ENCODE data around the gene RORB. TPM values are rescaled to one million over a fixed set of nuclear protein-coding genes. Genes with fewer than 3 reads are reported as not detected.

Gene RORB
- total RNA-seq, 2 experiments from 2014 or later, result 0.02 TPM; not detected in 1

GRCh38 chr9:74642376-74642775 lies 145.2 kb downstream of the RORB start:
- Mint-ChIP-seq H3K27ac (no peak overlapping the region), H3K27me3 (ENCODE audit: low read depth) (peaks cover 4% of the 10 kb centered on the region), H3K36me3 (ENCODE audit: low read depth) (no peaks in the 10 kb centered on the region), H3K4me3 (no peak overlapping the region), H3K9me3 (no peaks in the 10 kb centered on the region), H3K4me1 (ENCODE audit: low read depth) (no peaks in the 10 kb centered on the region)
- CTCF ChIA-PET, result no interaction called here
- intact Hi-C loops (cut with micrococcal nuclease), result no loop called here
- DNase-seq, result no peak

- H3K27me3 Mint-ChIP-seq (ENCODE audit: low read depth), result peaks cover 4% of the 10 kb centered on the region
- no peak overlapping the region for H3K27ac Mint-ChIP-seq
- H3K9me3 Mint-ChIP-seq, result no peaks in the 10 kb centered on the region
- DNase-seq, result no peak
- no peaks in the 10 kb centered on the region for H3K4me1 Mint-ChIP-seq (ENCODE audit: low read depth)
- H3K4me3 Mint-ChIP-seq, result no peak overlapping the region
- intact Hi-C loops (cut with micrococcal nuclease), result no loop called here
- CTCF ChIA-PET, result interaction anchor here (0.9 to 1.4 kb wide), 3 partner anchors 15 to 1427 kb away, joined by 3 to 5 read pairs (median 3); no protein-coding TSS in a partner anchor
- H3K36me3 Mint-ChIP-seq (ENCODE audit: low read depth), result no peaks in the 10 kb centered on the region
These were observed 146.3 kb downstream of the RORB start for GRCh38 chr9:74643303-74643923.

- Mint-ChIP-seq H3K27ac (no peak overlapping the region), H3K9me3 (no peaks in the 10 kb centered on the region), H3K27me3 (ENCODE audit: low read depth) (peaks cover 4% of the 10 kb centered on the region), H3K4me3 (no peak overlapping the region), H3K36me3 (ENCODE audit: low read depth) (no peaks in the 10 kb centered on the region), H3K4me1 (ENCODE audit: low read depth) (no peaks in the 10 kb centered on the region)
- no peak for DNase-seq
- intact Hi-C loops (cut with micrococcal nuclease), result loop anchor here (2.0 kb wide), 1 partner anchor 1443 kb away; no protein-coding TSS in a partner anchor
- CTCF ChIA-PET, result interaction anchor here (0.9 to 1.4 kb wide), 3 partner anchors 15 to 1427 kb away, joined by 3 to 5 read pairs (median 3); no protein-coding TSS in a partner anchor
These were observed 146.9 kb downstream of the RORB start for GRCh38 chr9:74644023-74644422.

DNA sequence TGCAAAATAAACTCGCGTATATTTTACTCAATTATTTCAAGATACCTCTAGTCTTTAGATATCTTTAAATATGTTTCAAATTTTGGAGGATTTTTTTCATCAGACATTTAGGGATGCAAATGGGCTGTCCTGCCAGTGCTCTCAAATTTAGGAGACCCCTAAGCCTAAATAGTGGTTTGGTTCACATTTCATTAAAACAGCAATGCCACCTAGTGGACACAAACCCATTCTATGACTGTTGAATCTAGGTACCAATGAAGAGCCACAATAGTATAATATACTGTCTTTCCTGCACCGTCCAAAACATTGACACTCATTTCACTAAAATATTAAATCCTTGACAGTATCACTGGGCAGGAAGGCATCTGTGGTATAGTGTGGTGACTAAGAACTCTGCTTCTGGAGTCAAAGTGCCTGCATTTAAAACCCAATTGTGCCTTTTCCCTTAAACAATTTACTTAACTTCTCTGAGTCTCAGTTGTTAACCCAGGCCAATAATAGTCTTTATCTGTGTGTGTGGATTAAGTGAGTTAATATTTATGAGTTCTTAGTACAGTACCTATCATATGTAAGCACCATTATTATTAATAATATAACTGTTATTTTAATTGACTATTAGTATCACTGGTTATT lies 148.0 kb downstream of the RORB start:
- intact Hi-C loops (cut with micrococcal nuclease), result loop anchor here (2.0 kb wide), 1 partner anchor 1444 kb away; no protein-coding TSS in a partner anchor
- H3K36me3 Mint-ChIP-seq (ENCODE audit: low read depth), result no peaks in the 10 kb centered on the region
- no peak overlapping the region for H3K27ac Mint-ChIP-seq
- H3K4me3 Mint-ChIP-seq, result no peak overlapping the region
- H3K9me3 Mint-ChIP-seq, result no peaks in the 10 kb centered on the region
- peaks cover 2% of the 10 kb centered on the region for H3K27me3 Mint-ChIP-seq (ENCODE audit: low read depth)
- no peak for DNase-seq
- no peaks in the 10 kb centered on the region for H3K4me1 Mint-ChIP-seq (ENCODE audit: low read depth)
- CTCF ChIA-PET, result interaction anchor here (0.7 kb wide), 1 partner anchor 319 kb away, joined by 3 read pairs; no protein-coding TSS in a partner anchor

DNA sequence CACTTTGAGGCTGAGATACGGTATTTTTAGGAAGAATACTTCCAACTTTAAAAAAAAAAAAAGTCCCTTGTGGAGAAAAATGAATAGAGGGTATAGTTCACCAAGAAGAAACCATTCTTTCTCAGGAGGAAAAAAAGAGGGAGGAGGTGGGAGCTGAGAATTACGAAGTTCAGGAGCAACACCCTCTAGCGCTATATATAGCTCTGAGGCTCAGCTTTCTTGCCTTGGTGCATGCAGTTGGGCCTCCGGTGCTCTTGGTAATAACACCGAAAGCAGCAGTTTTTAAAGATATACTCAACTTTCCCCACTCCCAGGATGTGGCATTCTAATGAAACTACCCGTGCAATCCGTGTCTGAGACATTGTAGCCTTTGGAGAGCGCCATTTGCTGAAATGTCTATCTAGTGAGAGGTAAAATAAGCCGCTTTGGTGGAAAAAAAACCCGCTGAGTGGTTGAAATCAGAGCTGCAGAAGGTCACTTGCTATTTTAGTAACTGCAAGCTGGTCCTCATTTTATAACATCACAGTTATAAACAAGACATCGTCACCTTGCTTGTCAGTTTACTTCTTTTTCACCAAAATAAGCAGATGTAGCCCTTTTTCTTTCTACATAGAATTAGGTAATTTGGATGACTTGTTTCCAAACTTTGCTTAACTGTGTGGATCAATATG lies 156.4 kb downstream of the RORB start:
- intact Hi-C loops (cut with micrococcal nuclease), result loop anchor here (5.0 kb wide), 1 partner anchor 89 kb away; no protein-coding TSS in a partner anchor
- H3K4me1 Mint-ChIP-seq (ENCODE audit: low read depth), result no peaks in the 10 kb centered on the region
- H3K36me3 Mint-ChIP-seq (ENCODE audit: low read depth), result no peaks in the 10 kb centered on the region
- CTCF ChIA-PET, result interaction anchor here (0.6 to 0.7 kb wide), 2 partner anchors 13 to 93 kb away, joined by 3 to 5 read pairs; no protein-coding TSS in a partner anchor
- no peak overlapping the region for H3K27ac Mint-ChIP-seq
- no peaks in the 10 kb centered on the region for H3K9me3 Mint-ChIP-seq
- no peak overlapping the region for H3K4me3 Mint-ChIP-seq
- peaks cover 7% of the 10 kb centered on the region for H3K27me3 Mint-ChIP-seq (ENCODE audit: low read depth)
- no peak for DNase-seq

- no peak for DNase-seq
- intact Hi-C loops (cut with micrococcal nuclease), result no loop called here
- Mint-ChIP-seq H3K4me1 (ENCODE audit: low read depth) (no peaks in the 10 kb centered on the region), H3K27ac (no peak overlapping the region), H3K36me3 (ENCODE audit: low read depth) (no peaks in the 10 kb centered on the region), H3K9me3 (no peaks in the 10 kb centered on the region), H3K4me3 (no peak overlapping the region), H3K27me3 (ENCODE audit: low read depth) (peaks cover 4% of the 10 kb centered on the region)
- CTCF ChIA-PET, result interaction anchor here (0.9 to 1.1 kb wide), 2 partner anchors 14 to 91 kb away, joined by 3 to 4 read pairs; no protein-coding TSS in a partner anchor
These were observed 165.5 kb downstream of the RORB start for GRCh38 chr9:74662674-74663073.

GRCh38 chr9:74663439-74663838 lies 166.3 kb downstream of the RORB start:
- no peaks in the 10 kb centered on the region for H3K4me1 Mint-ChIP-seq (ENCODE audit: low read depth)
- no peak overlapping the region for H3K4me3 Mint-ChIP-seq
- DNase-seq, result no peak
- peaks cover 5% of the 10 kb centered on the region for H3K27me3 Mint-ChIP-seq (ENCODE audit: low read depth)
- H3K36me3 Mint-ChIP-seq (ENCODE audit: low read depth), result no peaks in the 10 kb centered on the region
- CTCF ChIA-PET, result interaction anchor here (1.1 kb wide), 1 partner anchor 13 kb away, joined by 4 read pairs; no protein-coding TSS in a partner anchor
- intact Hi-C loops (cut with micrococcal nuclease), result no loop called here
- H3K9me3 Mint-ChIP-seq, result no peaks in the 10 kb centered on the region
- H3K27ac Mint-ChIP-seq, result no peak overlapping the region

DNA sequence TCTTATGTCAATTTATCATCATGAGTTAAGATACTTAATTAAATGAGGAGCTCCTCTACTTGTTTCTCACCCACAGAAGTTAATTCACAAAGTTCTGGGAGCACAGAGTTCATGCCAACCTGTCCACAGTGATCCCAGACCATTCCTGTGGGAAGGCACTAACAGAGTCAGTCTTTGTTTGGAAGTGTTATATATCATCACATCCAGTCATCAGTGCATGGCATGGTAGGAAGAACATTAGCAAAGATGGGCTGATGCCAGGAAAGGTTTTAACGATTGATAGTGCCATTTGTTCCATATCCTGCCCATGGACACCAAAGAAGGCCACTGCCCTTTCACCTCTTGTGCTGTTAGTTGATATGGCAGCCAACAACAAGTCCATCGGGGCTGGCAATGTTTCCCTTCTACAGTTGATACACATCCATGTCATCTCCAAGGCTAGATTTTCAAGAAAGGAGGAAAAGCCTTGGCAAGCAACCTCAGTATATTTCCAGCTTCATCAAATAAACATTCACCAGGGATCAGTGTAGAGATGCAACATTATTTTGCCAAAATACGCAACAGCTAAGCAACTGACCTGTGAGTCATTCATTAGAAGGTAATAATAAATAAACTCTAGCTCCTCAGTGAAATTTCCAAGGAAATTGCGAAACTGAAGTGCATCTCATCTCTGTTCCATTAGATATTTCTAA lies 169.6 kb downstream of the RORB start:
- Mint-ChIP-seq H3K4me1 (ENCODE audit: low read depth) (no peaks in the 10 kb centered on the region), H3K27me3 (ENCODE audit: low read depth) (peaks cover 5% of the 10 kb centered on the region), H3K4me3 (no peak overlapping the region), H3K36me3 (ENCODE audit: low read depth) (no peaks in the 10 kb centered on the region), H3K9me3 (no peaks in the 10 kb centered on the region), H3K27ac (no peak overlapping the region)
- no peak for DNase-seq
- CTCF ChIA-PET, result interaction anchor here (0.6 kb wide), 2 partner anchors 13 to 246 kb away, joined by 4 to 5 read pairs; no protein-coding TSS in a partner anchor
- intact Hi-C loops (cut with micrococcal nuclease), result no loop called here

DNA sequence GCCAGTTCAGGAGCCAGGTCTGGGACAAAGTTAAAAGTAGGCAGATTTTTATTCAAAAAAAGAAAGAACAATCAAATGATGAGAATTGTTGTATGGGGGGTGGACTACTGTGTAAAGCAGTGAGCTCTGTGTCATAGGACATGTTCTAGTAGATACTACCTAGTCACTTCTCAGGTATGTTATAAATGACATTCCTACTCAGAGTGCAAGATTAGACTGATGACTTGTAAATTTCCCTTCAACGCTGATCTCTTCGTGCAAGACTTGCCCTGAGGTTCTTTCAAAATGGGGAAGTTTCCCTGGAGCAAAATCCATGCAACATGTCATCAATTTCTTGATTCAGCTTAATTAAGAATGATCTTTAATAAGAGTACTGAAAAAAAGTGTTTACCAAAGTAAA lies 175.1 kb downstream of the RORB start:
- DNase-seq, result no peak
- intact Hi-C loops (cut with micrococcal nuclease), result no loop called here
- Mint-ChIP-seq H3K4me3 (no peak overlapping the region), H3K4me1 (ENCODE audit: low read depth) (no peaks in the 10 kb centered on the region), H3K36me3 (ENCODE audit: low read depth) (no peaks in the 10 kb centered on the region), H3K9me3 (no peaks in the 10 kb centered on the region), H3K27me3 (ENCODE audit: low read depth) (peaks cover 6% of the 10 kb centered on the region), H3K27ac (no peak overlapping the region)
- CTCF ChIA-PET, result interaction anchor here (0.6 kb wide), 1 partner anchor 256 kb away, joined by 3 read pairs; no protein-coding TSS in a partner anchor

DNA sequence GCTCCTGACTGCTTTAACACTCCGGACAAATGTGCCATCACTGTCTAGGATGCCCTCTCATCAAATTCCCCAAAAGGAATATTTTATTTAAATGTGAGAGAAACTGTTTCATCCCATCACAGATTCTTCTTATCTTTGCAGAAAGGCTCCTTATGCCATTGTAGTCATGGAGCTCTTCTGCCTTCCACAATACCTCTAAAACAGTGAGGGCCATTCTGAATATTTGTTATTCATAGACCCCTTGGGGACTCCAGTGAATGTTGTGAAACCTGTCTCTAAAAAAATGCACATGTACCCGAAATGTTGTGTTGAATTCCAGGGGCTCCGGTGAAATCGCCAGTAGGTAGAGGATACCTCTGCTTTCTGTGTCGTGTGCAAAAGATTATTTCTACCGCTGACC lies 176.9 kb downstream of the RORB start:
- Mint-ChIP-seq H3K36me3 (ENCODE audit: low read depth) (no peaks in the 10 kb centered on the region), H3K27me3 (ENCODE audit: low read depth) (peaks cover 4% of the 10 kb centered on the region), H3K4me1 (ENCODE audit: low read depth) (no peaks in the 10 kb centered on the region), H3K9me3 (no peaks in the 10 kb centered on the region), H3K4me3 (no peak overlapping the region), H3K27ac (no peak overlapping the region)
- intact Hi-C loops (cut with micrococcal nuclease), result no loop called here
- no peak for DNase-seq
- CTCF ChIA-PET, result no interaction called here

- no peak for DNase-seq
- Mint-ChIP-seq H3K27ac (no peak overlapping the region), H3K27me3 (ENCODE audit: low read depth) (peaks cover 12% of the 10 kb centered on the region), H3K9me3 (no peaks in the 10 kb centered on the region), H3K36me3 (ENCODE audit: low read depth) (no peaks in the 10 kb centered on the region), H3K4me3 (no peak overlapping the region), H3K4me1 (ENCODE audit: low read depth) (no peaks in the 10 kb centered on the region)
- intact Hi-C loops (cut with micrococcal nuclease), result no loop called here
- CTCF ChIA-PET, result no interaction called here
These were observed 184.8 kb downstream of the RORB start for GRCh38 chr9:74681906-74682305.

DNA sequence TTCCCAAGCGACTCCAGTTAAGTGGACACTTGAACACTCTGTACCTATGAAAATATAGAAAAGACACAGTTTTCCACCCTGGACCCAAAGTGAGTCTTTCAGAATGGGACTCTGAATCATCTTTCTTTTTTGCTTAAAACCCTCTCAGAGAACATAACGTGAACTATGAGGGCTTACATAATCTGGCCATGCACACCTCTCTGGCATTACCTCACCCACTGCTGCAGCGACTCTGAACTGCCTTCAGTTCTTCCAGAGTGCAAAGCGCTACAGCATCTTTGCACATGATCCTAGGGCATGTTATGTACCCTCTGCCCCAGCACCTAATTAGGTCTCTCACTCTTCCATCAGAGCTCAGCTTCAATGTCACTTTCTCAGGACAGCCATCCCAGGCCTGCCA lies 186.2 kb downstream of the RORB start:
- peaks cover 13% of the 10 kb centered on the region for H3K27me3 Mint-ChIP-seq (ENCODE audit: low read depth)
- intact Hi-C loops (cut with micrococcal nuclease), result no loop called here
- no peaks in the 10 kb centered on the region for H3K36me3 Mint-ChIP-seq (ENCODE audit: low read depth)
- CTCF ChIA-PET, result interaction anchor here (1.0 kb wide), 1 partner anchor 58 kb away, joined by 4 read pairs; no protein-coding TSS in a partner anchor
- no peak for DNase-seq
- H3K4me3 Mint-ChIP-seq, result no peak overlapping the region
- H3K27ac Mint-ChIP-seq, result no peak overlapping the region
- H3K4me1 Mint-ChIP-seq (ENCODE audit: low read depth), result peaks cover 2% of the 10 kb centered on the region
- no peaks in the 10 kb centered on the region for H3K9me3 Mint-ChIP-seq
